RWPE1 (cell line): ENCODE measurements around the gene RNF224.

Experiments used
- CTCF ChIA-PET: fragments of 350-600 bp; sonication (Branson Sonifier 250); formaldehyde crosslinking; extraction: SDS; loops from one replicate; lab custom pipeline; 2021; lab: Yijun Ruan, JAX
- POLR2A ChIA-PET: fragments of 400-600 bp; formaldehyde crosslinking; extraction: SDS; loops from one replicate; lab custom pipeline; 2020; ENCODE audit warnings: antibody characterized with exemption; ENCODE audit not compliant: low non-redundant PET; lab: Yijun Ruan, JAX
- DNase-seq: peaks from one replicate; pipeline ENCODE4 v3.0.0; 2012; ENCODE audit warnings: low spot score
- H3K27ac ChIP-seq: fragments of 450-650 bp; 2 replicates; pipeline ENCODE4 v1.5.1; 2017
- CTCF ChIP-seq: fragments of 450-650 bp; conservative IDR thresholded peaks from 2 replicates; pipeline ENCODE4 v1.5.1; 2017; ENCODE audit warnings: low read depth, mild to moderate bottlenecking

The RNF224 gene

GRCh38 chr9:137191245-137191644, 36.1 kb upstream of the RNF224 start:
- CTCF ChIA-PET: interaction anchor here (0.6 to 4.5 kb wide), 4 partner anchors 19 to 45 kb away, joined by 3 to 37 read pairs (median 13); partner anchors contain the start of gene RNF224
- peak overlapping the region; percentile 99 for H3K27ac ChIP-seq

GRCh38 chr9:137191691-137192447, 35.4 kb upstream of the RNF224 start:
- ChIA-PET POLR2A (interaction anchor here (0.6 kb wide), 1 partner anchor 35 kb away, joined by 6 read pairs; the partner anchor contains the start of gene RNF224), CTCF (interaction anchor here (0.5 to 3.4 kb wide), 5 partner anchors 24 to 118 kb away, joined by 3 to 22 read pairs (median 5); no protein-coding TSS in a partner anchor)
- DNase-seq: no peak
- H3K27ac ChIP-seq: peak overlapping the region; percentile 99
- TF ChIP-seq CTCF: no peak

More at GRCh38 chr9:137191245-137191644, 36.1 kb upstream of the RNF224 start:
- POLR2A ChIA-PET: interaction anchor here (0.6 kb wide), 1 partner anchor 36 kb away, joined by 6 read pairs; the partner anchor contains the start of gene RNF224
- no peak for DNase-seq
- TF ChIP-seq CTCF: no peak

- DNase-seq: no peak
- no peak for TF ChIP-seq CTCF
- ChIA-PET POLR2A (no interaction called here), CTCF (interaction anchor here (0.5 to 2.2 kb wide), 7 partner anchors 16 to 118 kb away, joined by 3 to 12 read pairs (median 4); partner anchors contain the start of gene RNF224)
- H3K27ac ChIP-seq: peak overlapping the region; percentile 99
Measured at GRCh38 chr9:137192448-137192780, 34.9 kb upstream of the RNF224 start.

GRCh38 chr9:137192859-137193258, 34.4 kb upstream of the RNF224 start:
- ChIA-PET POLR2A (no interaction called here), CTCF (interaction anchor here (0.6 to 2.2 kb wide), 7 partner anchors 16 to 147 kb away, joined by 3 to 12 read pairs (median 5); partner anchors contain the start of genes NPDC1 and RNF224)
- peak overlapping the region; percentile 99 for H3K27ac ChIP-seq
- TF ChIP-seq CTCF: no peak
- DNase-seq: no peak

- ChIA-PET POLR2A (no interaction called here), CTCF (interaction anchor here (0.7 to 2.2 kb wide), 6 partner anchors 17 to 148 kb away, joined by 3 to 12 read pairs (median 4); partner anchors contain the start of genes NPDC1 and RNF224)
- no peak for DNase-seq
- TF ChIP-seq CTCF: no peak
- peak overlapping the region; percentile 99 for H3K27ac ChIP-seq
Measured at GRCh38 chr9:137193771-137194170, 33.5 kb upstream of the RNF224 start.

GRCh38 chr9:137194388-137194787, 32.9 kb upstream of the RNF224 start:
- TF ChIP-seq CTCF: no peak
- peak overlapping the region; percentile 99 for H3K27ac ChIP-seq
- ChIA-PET CTCF (interaction anchor here (0.8 to 1.5 kb wide), 4 partner anchors 18 to 74 kb away, joined by 3 to 7 read pairs (median 4); partner anchors contain the start of gene RNF224), POLR2A (interaction anchor here (0.7 to 1.3 kb wide), 5 partner anchors 11 to 107 kb away, joined by 3 read pairs; partner anchors contain the start of genes NDOR1, RNF208 and TMEM203)
- no peak for DNase-seq
